Astrocyte of the spinal cord (primary cell): Measurements from ENCODE around the gene FAM90A26.
"Not testable (repeated sequence)": the region's sequence is repeated elsewhere in the genome, so short reads cannot be mapped to it uniquely, and the experiment has no call there.

Experiments used
- DNase-seq: peaks from one replicate; pipeline ENCODE4 v3.0.0; 2011; ENCODE audit warnings: low read depth, low spot score
- H3K4me3 ChIP-seq: 2 replicates; pipeline ENCODE4 v1.5.1; 2011; ENCODE audit warnings: low read depth, mild to moderate bottlenecking, low read length, moderate library complexity
- in situ Hi-C: cut with HindIII; loops from 2 replicates; pipeline ENCODE4 v1.10.0; 2017; ENCODE audit warnings: low sequenced_read_pairs

The FAM90A26 gene

DNA sequence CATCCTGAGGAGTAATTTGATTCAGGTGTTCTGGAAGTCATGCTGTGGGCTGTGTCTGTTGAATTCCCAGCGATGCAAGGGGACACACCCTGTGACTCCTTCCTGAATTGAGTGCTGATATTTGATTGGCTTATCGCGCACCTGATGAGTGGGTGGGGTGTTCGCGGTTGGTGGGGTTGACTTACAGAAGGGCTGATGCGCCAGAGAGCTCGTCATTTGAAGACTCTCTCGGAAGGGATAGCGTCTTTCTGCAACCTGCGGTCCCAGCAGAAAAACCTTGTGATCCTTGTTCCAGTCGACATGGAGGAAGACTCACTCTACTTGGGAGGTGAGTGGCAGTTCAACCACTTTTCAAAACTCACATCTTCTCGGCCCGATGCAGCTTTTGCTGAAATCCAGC is 49.6 kb downstream of the FAM90A26 start, which contains the start of gene USP17L12:
USP17L12 (plus strand) TSS at position 301 of the 400 bp plus-strand sequence; CDS start at position 301, 0 bp downstream.
- not testable (repeated sequence) for DNase-seq

GRCh38 chr4:9224596-9224995 is 54.4 kb downstream of the FAM90A26 start, which contains the start of gene USP17L13:
Gene USP17L13 (plus strand): TSS chr4:9224896. CDS start chr4:9224896, 0 bp downstream.
- H3K4me3 ChIP-seq, DNase-seq, in situ Hi-C loops: not testable (repeated sequence)

More for the DNA sequence above, 49.6 kb downstream of the FAM90A26 start, which contains the start of gene USP17L12:
- in situ Hi-C loops, H3K4me3 ChIP-seq: not testable (repeated sequence)
